HG02970 (cell line): ENCODE results near the gene FCMR.
A peak's percentile ranks its signal among the peaks of the same experiment; 100 is the strongest.
"Not testable (repeated sequence)": the region's sequence is repeated elsewhere in the genome, so short reads cannot be mapped to it uniquely, and the experiment has no call there.

Experiments used
- ATAC-seq: cut with Tn5 transposase; IDR thresholded peaks from one replicate; pipeline ENCODE4 v1.9.1; 2021; ENCODE audit warnings: mild to moderate bottlenecking, moderate library complexity, moderate number of reproducible peaks; ENCODE audit not compliant: unreplicated experiment, low FRiP score

The FCMR gene

DNA sequence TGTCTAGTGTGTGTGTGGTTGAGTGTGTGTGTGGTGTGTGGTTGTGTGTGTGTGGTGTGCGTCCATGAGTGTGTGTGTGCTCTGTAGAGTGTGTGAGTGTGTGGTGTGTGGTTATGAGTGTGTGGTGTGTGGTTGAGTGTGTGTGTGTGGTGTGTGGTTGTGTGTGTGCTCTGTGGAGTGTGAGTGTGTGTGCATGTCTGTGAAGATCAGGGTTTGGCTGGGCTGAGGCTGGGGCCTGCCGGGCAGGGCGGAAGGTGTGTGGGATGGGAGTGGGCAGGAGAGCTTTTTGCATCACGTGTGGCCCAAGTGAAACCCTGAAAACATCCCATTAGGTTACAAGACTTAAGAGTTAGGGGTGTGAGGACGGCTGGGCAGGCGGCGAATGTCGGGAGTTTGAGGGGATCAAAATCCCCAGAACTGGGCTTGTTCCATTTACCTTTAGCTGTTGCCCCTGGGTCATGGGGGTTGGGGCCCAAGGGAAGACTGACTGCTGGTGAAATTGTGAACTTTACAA is 2.9 kb upstream of the FCMR start:
- peak; percentile 14 for ATAC-seq

DNA sequence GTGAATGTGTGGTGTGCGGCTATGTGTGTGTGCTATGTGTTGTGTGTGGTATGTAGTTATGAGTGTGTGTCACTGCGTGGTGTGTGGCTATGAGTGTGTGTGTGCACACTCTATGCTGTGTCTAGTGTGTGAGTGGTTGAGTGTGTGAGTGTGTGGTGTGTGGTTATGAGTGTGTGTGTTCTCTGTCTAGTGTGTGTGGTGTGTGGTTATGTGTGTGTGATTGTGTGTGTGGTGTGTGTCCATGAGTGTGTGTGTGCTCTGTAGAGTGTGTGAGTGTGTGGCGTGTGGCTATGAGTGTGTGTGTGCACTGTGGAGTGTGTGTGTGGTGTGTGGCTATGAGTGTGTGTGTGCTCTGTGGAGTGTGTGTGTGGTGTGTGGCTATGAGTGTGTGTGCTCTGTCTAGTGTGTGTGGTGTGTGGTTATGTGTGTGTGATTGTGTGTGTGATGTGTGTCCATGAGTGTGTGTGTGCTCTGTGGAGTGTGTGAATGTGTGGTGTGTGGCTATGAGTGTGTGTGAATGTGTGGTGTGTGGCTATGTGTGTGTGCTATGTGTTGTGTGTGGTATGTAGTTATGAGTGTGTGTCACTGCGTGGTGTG is 2.3 kb upstream of the FCMR start:
- ATAC-seq: not testable (repeated sequence)

DNA sequence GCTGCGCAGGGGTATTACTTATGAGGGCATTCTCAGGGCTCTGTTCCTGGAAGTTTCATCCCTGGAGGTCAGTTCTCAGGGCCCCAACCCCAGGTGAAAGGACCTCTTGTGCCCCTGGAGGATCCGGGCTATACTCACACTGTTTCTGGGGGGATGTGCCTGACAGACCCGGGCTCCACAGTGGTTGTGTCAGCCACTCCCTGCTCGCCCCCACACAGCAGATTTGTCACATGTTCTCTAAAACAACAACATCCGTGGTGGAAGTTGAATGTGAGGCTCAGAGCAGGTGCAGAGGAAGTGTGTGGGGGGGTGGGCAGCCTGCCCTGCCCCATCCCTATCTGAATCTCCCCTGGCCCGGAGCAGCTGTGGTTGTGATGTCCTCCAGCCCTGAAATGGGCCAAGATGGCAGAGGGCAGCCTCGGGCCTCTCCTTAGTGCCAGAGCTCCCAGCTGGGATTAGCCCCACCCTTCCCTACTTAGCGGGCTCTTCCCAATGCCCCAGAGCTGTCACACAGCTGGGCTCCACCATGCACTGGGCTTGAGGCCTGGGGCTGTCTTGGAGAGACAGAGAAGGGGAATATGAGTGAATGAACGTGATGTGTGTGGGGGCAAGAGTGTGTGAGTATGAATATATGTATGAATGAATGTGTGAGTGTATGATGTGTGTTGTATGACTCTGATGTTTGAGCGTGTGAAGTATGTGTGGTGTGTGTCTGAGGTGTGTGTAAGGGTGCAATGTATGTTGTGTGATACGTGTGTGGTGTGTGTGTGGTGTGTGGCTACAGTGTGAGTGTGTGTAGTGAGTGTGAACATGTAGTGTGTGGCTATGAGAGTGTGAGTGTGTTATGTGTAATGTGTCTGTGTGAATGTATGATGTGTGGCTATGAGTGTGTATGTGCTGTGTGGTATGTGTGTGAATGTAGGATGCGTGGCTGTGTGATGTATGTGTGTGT is 1.5 kb upstream of the FCMR start:
- no peak for ATAC-seq

DNA sequence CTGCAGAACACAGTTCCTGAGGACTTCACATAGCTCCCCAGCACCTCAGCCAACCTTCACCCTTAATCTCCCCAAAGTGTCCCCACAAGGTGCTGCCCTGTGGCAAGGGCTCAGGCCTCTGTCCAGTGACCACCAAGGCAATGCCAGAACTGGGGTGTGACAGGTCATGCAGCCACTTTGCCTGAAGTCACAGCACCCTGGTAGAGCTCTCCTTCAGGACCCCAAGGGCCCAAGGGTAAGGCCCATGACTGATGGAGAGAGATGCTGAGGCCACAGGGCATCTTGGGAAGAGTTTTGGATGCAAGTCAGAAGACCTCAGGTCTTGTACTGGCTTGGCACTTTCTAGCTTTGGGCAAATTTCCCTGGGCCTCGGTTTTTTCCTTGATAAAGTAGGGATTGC is 783 bp upstream of the FCMR start:
- ATAC-seq: no peak

DNA sequence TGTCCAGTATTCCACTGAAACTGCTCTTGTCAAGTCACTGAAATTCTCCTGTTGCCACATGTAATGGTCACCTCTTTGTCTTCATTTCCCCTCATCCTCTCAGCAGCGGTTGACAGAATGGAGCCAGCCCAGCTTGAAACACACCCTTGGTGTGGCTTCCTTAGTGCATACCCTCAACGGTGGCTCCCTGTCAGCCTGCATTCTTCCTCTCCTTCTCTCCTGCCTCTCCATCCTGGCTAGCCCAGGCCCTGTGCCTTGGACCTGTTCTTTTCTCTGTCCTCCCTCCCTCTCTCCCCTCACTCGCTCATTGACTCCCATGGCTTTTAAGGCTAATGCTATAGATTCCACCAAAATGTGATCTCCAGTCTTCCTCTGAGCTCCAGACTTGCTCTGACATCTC is 3.7 kb downstream of the FCMR start:
- ATAC-seq: no peak

DNA sequence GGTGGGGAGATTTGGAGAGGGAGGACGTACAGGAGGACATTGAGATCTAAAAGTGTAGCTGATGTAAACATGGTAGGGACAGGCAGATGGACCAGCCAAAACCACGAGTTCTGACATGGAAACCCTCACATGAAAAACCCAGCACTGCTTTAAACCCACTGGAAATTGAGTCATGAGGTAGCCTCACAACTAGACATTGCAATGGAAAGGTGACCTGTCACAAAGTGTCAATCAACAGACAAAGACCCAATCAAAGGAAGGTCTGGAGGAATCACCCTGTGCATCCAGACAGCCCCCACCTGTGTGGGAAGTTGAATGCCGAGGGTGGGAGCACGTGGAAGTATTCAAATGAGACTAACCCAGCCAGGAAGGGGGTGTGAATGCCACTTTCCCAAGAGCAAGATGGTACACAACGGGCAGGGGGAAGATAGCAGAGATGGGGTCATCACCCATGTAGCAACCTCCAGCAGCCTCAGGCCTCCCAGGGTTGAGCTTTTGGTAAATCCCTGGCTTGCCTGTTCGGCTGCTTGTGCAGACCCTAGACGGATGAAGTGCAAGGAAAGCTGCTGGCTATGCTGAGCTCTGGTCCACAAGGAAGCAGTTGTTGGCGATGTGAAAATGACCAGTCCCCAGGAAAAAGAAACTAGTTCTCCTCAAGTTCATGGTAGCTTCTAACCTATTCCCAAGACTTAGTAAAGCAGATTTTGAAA is 5.6 kb downstream of the FCMR start:
- ATAC-seq: no peak

DNA sequence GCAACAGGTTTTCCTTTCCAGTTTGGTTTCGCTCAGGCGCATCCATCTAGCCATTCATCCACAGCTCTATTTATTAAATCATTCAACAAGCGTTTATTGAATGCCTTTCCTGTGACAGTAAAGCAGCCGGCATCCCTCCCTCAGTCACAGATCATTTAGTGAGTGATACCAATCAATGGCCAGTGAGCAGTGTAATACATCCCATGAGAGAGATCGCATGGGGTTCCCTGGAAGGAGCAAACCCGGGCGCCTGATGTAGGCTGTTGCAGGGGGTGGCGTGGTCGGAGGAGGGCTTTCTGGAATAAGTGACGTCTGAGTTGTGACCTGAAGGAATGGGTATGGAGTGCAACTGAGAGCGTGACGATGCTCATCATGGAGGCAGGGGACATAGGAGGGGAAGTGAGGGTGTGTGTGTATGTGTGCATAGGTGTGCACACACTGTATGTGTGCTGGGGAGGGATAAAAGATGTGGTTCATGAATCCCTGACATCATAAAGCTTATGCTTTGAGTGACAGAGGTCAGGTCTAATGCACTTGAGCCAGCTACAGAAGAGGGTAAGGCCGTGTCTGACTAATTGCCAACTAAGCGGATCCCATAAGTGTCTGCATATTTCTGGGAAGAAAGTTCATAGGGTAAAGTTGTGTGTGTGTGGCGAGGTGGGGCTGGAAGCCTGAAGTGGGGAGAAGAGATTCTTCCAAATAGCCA is 6.6 kb downstream of the FCMR start:
- ATAC-seq: no peak

DNA sequence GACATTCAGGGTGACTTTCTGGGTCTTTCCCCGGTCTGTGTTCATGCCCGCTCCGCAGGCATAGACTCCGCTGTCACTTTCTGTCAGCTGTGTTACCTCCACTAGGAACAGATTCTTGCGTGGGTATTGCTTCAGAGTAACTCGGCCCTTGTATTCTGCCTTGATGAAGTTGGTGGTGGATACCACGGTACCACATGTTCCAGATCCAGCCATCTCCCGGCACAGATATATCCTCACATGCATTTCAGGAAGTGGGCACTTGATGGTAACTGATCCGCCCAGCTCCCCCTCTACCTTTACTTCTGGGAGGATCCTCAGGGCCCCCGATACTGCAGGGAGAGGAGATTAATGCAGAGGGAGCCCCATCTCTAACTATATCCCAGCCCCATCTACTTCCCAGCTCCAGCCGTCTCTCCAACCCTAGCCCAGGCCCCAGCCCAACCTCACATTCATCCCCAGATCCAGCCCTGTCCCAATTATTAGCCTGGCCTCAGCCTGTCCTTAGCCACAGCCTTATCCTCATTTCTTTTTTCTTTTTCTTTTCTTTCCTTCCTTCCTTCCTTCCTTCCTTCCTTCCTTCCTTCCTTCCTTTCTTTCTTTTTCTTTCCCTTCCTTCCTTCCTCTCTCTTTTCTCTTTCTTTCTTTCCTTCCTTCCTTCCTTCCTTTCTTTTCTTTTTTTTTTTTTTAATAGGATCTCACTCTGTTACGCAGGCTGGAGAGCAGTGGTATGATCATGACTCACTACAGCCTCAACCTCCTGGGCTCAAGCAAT is 7.8 kb downstream of the FCMR start:
- no peak for ATAC-seq

DNA sequence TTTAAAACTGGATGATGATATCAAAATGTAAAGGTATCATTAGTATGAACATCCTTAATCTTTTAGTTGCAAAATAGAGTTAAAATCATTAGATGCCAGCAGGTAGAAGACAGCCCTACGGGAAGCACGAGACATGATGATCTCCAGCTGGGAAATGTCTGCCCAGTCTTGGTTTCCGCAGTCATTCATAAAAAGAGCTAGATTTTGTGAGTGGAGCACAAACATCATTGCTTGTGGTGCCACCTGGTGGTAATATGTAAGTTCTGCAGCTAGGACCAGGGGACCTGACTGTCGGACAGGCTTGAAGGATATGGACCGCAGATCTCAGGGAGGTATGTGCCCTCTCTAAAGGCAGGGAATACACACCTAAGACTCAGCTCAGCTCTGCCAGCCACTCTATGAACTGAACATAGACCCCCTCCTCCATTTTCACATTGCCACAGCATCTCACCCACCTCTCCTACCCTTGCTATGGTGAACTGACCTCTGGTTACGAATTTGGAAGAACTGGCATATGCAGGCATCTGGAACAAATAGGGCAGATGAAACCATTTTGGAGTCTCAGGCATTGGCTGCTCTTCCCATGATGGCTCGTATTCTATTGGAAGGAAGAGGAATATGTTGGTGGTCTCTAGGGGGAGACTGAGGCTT is 9.2 kb downstream of the FCMR start:
- no peak for ATAC-seq

DNA sequence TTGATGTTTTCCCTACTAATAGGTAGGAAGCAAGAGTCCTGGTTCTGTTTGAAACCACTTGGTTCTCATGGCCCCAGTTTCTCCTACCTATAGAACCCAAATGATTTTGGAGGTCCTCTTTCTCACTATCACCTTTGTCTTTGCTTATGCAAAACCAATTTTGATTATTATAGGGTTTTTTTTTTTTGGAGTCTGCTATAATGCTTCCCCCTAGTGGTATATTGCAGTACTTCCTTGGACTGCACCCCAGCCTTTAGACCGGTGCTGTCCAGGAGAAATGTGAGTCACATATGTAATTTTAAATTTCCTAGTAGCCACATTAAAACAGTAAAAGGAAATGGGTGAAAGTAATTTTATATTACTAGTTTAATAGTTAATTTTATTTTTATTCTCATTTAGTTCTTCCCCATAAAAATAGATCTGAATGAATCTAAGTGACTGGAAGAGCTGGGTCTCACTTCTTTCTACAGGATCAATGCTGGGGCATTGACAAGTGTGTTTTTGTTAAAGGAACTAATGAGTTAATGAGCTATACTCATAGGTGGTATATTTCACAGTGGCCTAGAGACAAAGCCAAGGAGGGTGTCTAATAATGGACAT is 10.6 kb downstream of the FCMR start:
- ATAC-seq: no peak

DNA sequence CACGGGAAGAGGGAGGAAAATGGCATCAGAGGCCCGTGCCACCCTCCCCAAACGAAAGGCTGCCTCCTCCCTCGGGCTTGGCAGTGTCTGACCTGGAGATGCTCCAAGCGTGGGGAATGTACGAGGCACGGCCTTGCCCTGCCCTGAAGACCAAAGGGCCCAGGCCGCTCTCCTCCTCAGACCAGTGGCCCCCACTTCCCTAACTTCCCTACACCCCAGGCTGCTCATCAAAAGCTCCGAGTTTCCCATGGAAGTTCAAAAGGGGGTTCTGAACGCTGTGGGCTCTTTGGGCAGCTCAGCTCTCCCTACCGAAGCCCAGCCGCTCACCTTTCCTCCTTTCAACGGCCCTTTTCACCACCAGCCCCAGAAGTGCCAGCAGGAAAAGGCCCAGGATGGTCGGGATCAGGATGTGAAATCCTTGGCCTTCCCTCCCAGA is 11.8 kb downstream of the FCMR start:
- ATAC-seq: no peak

DNA sequence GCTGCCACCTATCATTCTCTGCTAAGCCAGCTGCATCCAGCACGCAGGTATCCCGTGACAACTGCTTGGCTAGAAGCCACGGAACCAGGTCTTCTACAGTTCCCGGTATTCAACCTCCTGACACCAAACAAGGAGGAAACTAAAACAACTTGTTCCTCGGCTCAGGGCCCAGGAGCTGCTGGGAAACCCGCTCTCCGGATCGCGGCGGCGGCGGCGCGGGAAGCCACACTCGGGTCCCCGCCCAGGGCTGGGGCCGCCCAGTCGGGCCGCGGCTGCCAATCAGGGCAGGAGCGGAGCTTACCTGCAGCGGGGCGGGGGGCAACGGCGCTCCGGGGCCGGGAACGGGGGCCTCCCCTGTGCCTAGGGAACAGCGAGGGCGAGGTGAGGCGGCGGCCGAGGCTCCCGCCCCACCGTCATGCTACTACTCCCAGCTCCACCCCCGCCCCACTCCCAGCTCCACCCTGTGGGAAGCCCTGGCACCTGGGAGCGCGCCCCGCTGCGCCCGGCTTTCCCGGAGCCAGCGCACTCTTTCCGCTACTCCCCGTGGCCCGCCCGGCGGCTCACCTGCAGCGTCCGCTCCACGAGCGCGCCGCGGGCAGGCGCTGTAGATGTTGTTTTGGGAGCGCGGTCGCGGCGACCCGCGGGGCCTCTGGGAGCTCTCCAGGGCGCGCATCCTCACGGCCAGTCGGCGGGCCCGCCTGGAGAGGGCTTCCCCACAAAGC is 12.4 kb downstream of the FCMR start:
- no peak for ATAC-seq

DNA sequence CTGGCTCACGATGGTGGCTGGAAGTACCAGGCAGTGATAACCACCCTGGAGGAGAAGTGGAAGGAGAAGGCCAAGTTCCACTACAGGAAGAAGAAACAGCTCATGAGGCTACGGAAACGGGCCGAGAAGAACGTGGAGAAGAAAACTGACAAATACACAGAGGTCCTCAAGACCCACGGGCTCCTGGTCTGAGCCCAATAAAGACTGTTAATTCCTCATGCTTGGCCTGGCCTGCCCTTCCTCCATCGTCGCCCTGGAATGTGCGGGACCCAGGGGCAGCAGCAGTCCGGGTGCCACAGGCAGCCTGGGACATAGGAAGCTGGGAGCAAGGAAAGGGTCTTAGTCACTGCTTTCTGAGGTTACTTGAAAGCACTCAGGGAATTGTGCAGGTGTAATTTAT is 13.7 kb downstream of the FCMR start:
- ATAC-seq: no peak

DNA sequence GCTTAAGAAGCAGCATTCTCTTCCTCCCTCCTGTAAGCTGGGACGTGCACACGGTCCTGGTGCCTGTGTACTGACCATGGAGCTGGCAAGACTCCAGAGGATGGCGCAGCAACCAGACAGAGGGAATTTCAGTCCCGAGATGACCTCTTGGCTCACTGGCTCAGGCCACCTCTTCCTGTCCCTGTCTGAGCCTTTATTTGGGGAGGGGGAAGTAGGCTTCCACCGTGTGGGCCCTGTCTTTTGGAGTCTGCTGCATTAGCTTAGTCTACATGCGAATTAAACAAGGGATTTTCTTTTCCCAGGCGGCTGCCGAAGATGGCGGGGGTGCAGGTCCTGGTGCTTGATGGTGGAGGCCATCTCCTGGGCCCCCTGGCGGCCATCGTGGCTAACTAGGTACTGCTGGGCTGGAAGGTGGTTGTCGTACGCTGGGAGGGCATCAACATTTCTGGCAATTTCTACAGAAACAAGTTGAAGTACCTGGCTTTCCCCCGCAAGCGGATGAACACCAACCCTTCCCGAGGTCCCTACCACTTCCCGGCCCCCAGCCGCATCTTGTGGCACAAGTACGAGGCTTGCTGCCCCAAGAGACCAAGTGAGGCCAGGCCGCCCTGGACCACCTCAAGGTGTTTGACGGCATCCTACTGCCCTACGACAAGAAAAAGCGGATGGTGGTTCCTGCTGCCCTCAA is 14.3 kb downstream of the FCMR start:
- ATAC-seq: no peak

DNA sequence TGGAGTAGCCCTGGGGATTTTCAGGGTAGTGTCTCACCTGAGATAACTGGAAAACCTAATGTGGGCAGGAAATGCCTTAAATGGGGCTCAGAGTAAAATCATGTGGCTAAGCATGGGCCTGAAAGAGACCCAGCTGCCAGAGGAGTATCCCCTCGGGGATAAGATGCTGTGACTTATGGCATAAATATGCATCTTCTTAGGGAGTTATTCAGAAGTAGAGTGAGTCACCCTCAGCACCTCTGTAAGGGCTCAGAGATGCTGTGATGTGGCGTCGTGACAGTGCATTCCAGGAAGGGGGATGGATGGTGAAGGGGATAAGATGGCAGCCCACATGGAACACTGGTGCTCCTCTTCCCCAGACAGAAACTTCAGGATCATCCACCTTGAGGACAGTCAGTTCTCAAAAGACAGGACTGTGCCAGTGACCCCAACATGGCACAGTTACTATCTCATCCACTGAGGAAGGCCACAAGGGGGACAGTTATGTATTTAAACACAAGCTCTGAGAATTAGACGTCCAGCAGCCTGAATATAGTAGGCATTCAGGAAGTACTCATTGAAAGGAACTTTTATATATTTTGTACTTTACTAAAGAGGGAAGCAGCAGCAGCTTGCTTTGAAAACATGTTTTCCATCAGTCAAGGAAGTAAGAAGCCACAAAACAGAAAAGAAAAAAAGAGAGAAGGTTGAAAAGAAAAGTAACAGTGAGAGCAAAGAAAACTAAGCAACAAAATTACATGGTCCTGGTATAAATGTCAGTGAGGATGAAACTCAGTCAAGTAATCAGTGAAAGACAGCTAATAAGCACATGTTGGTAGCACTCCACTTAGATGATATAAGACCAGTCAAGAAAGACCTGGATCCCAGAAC is 16.2 kb downstream of the FCMR start:
- ATAC-seq: no peak

DNA sequence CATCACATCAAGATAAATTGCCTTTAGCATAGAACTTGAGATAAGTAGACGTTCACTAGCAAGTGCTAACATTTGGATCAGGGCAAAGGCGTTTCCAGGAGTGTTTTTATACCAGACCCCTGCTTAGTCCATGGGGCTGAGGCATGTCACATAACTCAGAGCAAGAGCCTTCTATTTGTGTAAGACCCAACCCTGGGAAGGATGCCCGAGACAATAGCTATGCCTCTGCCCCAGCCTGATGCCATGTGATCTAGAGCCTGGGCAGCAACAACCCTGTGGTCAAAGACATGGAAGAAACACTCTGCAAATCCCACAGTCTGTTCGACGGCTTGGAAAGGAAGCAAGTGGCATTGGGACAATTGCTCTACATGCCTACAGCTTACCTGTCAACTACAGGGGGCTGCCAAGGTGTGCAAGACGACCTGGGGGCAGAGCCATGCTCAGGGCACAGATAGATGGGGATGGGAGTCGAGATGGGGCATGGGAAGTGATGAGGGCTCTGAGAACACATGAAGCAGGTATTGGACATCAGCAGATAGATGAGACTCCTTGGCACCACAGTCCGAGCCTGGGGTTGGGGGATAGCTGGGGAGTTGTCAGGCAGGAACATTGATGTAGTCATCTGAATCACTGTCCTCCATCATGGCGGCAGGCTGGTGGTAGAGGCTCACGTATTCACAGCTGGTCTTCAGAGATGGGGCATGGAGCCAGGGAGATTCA is 17.2 kb downstream of the FCMR start:
- no peak for ATAC-seq
